Adrenal gland (tissue), 5 donors: Measurements from ENCODE around the gene AUTS2.

Source experiments
- CTCF ChIP-seq, 6 experiments: fragments of 450-650 bp in 4 of 6; fragments of 200-600 bp in 2 of 6; sonication (generic) in 1 of 6; IDR thresholded peaks; 1 replicate in 5 of 6; 2 replicates in 1 of 6; pipeline versions ENCODE4 v1.5.1 to v1.8.0; 2016 to 2021; ENCODE audit warnings: antibody characterized with exemption in 6 of 6, mild to moderate bottlenecking in 2 of 6, moderate library complexity in 1 of 6
- POLR2A ChIP-seq, 2 donors: fragments of 450-650 bp; IDR thresholded peaks; one replicate each; pipeline ENCODE4 v1.6.1; 2017; ENCODE audit warnings: antibody characterized with exemption in 2 of 2, mild to moderate bottlenecking in 2 of 2, moderate library complexity in 1 of 2
- donor health status: DM: no; HTN: no; CAD: no.

- no peak for TF ChIP-seq CTCF (IDR thresholded peaks at IDR 0.05)
- no peak for TF ChIP-seq POLR2A (IDR thresholded peaks at IDR 0.05)
Observed at GRCh38 chr7:70619659-70620058, 1021.4 kb downstream of the AUTS2 start.
